Brain microvascular endothelial cell (primary cell): ENCODE results near the gene LTF.
"Not testable (repeated sequence)": the region's sequence is repeated elsewhere in the genome, so short reads cannot be mapped to it uniquely, and the experiment has no call there.

Experiments used
- DNase-seq: peaks from one replicate; pipeline ENCODE4 v3.0.0-alpha.2; 2020
- H3K27ac ChIP-seq: fragments of 250-450 bp; sonication (Bioruptor Pico); 2 replicates; pipeline ENCODE4 v1.5.1; 2020; ENCODE audit warnings: mild to moderate bottlenecking, moderate library complexity
- H3K27me3 ChIP-seq: fragments of 250-450 bp; sonication (Bioruptor Pico); replicated peaks from 2 replicates; pipeline ENCODE4 v1.5.1; 2020; ENCODE audit warnings: mild to moderate bottlenecking
- H3K36me3 ChIP-seq: fragments of 250-450 bp; sonication (Bioruptor Pico); replicated peaks from 2 replicates; pipeline ENCODE4 v1.5.1; 2020; ENCODE audit warnings: mild to moderate bottlenecking
- H3K4me3 ChIP-seq: 2 replicates; pipeline ENCODE4 v1.5.1; 2011; ENCODE audit warnings: low read depth, mild to moderate bottlenecking, control low read depth, low read length, moderate library complexity
- in situ Hi-C: cut with HindIII; loops from 2 replicates; pipeline ENCODE4 v1.10.0; 2017; ENCODE audit warnings: low sequenced_read_pairs, low pct_ligation_motif_present
- TF ChIP-seq, protein P1 (sequence below): IDR thresholded peaks from 2 replicates; pipeline ENCODE4 v1.5.1; 2011; ENCODE audit warnings: low read depth, mild to moderate bottlenecking, moderate library complexity, low read length, control low read depth, inconsistent platforms; ENCODE audit errors: missing control alignments

LTF gene

DNA sequence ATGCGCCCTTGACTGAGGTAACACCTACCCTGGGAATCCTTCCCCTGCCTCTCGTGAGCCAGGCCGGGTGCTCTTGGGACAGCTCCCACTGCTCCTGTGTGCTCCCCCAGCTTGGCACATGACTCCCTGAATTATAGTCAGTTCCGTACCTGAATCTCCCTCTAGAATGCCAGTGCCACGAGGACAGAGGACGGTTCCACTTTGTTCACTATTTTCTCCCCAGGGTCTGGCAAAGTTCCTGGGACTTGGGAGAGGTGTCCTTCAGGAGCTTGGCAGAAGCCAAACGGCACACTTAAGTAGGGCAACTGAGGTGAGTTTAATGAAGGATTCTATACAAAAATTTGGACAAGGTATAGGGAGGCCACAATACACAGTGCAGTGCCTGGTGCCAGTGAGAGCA lies 67.6 kb downstream of the LTF start:
- no peak for DNase-seq
- no peaks in the 10 kb centered on the region for H3K27me3 ChIP-seq
- H3K36me3 ChIP-seq, result no peaks in the 10 kb centered on the region
- TF ChIP-seq, protein P1, sequence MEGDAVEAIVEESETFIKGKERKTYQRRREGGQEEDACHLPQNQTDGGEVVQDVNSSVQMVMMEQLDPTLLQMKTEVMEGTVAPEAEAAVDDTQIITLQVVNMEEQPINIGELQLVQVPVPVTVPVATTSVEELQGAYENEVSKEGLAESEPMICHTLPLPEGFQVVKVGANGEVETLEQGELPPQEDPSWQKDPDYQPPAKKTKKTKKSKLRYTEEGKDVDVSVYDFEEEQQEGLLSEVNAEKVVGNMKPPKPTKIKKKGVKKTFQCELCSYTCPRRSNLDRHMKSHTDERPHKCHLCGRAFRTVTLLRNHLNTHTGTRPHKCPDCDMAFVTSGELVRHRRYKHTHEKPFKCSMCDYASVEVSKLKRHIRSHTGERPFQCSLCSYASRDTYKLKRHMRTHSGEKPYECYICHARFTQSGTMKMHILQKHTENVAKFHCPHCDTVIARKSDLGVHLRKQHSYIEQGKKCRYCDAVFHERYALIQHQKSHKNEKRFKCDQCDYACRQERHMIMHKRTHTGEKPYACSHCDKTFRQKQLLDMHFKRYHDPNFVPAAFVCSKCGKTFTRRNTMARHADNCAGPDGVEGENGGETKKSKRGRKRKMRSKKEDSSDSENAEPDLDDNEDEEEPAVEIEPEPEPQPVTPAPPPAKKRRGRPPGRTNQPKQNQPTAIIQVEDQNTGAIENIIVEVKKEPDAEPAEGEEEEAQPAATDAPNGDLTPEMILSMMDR, result no peak
- in situ Hi-C loops, result no loop called here
- H3K4me3 ChIP-seq, result no peak overlapping the region
- no peak overlapping the region for H3K27ac ChIP-seq

DNA sequence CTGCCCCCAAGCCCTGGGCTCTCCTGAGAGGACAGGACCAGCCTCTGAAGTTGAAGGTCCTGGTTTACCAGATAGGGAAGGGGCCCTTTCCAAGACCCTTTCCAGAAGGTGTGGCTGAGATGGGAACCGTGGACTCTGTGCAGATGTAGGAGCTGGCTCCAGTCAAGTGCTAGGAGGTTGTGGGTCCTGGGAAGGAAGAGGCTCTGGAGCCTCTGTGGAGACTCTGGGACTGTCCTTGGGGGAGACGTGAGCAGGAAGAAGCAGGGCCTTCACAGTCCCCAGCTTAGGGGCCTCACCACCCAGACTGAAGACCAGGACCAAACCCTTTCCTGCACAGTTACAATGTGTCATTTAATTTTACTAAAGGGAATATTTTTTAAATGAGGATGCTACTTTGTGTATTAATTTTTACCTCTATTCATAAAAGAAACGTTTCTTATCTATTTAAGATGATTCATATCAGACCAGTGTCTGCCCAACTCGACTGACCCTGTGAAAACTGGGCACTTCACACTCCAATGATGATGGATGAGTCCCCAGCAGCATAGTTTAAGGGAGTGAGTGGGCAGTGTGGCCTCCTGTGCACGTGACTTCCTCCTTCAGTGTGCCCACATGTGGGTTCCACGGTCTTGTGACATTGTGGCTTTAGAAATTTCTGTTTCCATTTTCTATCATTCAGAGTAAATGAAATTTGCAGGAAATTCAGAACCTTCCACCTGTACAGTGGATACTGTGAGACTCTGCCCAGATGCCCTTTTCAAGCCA lies 68.8 kb downstream of the LTF start:
- DNase-seq, result no peak

DNA sequence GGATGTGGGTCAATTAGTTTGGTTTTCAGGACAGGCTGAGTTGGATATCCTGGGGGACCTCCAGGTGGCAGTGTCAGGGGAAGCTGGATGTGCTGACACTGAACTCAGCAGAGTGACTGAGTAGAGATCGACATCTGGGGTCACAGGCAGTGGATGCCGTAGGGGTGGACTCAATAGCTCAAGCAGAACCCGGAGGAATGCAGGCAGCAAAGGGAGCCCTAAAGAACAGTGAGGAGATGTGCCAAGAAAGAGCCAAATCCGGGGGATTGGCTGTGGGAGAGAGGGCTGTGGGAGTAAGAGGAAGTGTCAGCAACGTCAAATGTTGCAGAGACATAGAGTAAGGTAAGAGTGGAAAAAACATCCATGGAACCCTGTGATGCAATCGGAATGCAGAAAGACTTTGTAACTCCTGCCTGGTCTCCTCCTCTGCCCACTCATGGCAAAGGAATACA lies 69.5 kb downstream of the LTF start:
- H3K27me3 ChIP-seq, result no peaks in the 10 kb centered on the region
- no peak overlapping the region for H3K4me3 ChIP-seq
- H3K36me3 ChIP-seq, result no peaks in the 10 kb centered on the region
- TF ChIP-seq, protein P1, result peak; percentile 48
- no peak for DNase-seq
- in situ Hi-C loops, result no loop called here
- H3K27ac ChIP-seq, result no peak overlapping the region

More for the DNA sequence above, 68.8 kb downstream of the LTF start:
- Histone ChIP-seq H3K4me3 (no peak overlapping the region), H3K36me3 (no peaks in the 10 kb centered on the region), H3K27me3 (no peaks in the 10 kb centered on the region), H3K27ac (no peak overlapping the region)
- in situ Hi-C loops, result no loop called here
- TF ChIP-seq, protein P1, result no peak

DNA sequence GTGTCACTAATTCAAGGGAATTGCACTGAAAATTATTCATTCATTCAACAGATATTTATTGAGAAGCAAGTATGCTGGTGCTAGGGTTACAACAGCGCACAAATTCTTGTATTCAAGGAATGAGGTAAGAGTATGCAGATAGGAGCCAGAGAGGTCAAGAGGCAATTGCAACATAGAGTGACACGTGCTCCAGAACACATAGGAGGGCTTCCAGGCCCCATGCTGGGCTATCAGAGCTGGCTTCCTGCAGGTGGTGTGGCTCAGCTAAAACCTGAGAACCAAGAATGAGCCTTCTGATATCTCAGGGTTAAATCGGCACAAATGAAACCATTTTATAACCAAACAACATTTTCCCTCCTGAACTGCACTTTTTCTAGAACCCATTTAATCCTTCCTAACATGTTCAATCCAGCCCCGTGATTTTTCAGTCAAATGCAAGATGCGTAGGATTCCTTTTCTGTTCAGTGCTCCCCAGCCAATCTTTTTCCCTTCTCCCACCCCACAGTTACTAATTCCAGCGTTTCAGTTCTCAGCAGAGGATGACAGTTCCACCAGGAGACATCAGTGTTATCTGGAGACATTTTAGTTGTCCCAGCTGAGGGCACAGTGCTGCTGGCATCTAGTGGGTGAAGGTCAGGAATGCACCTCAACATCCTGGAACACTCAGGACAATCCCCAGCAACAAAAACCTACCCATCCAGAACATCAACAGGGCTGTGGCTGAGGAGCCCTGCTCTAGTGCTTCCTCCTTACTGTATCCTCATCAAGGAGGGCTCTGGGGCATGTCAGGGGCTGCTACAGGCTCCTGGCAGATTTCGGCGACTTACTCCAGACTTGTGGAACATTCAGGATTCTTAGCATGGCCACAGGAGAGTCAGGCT lies 70.9 kb downstream of the LTF start:
- no peak for DNase-seq
- in situ Hi-C loops, result no loop called here
- H3K36me3 ChIP-seq, result no peaks in the 10 kb centered on the region
- H3K27me3 ChIP-seq, result no peaks in the 10 kb centered on the region
- TF ChIP-seq, protein P1, result no peak
- H3K4me3 ChIP-seq, result no peak overlapping the region
- no peak overlapping the region for H3K27ac ChIP-seq

DNA sequence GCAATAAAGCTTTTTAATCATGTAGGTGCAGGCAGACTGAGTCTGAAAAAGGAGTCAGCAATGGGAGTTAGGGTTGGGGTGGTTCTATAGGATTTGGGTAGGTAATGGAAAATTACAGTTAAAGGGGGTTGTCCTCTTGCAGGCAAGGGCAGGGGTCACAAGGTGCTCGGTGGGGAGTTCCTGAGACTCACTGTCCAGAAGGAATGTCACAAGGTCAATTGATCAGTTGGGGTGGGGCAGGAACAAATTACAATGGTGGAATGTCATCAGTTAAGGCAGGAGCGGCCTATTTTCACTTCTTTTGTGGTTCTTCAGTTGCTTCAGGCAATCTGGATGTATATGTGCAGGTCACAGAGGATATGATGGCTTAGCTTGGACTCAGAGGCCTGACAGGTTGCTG lies 71.7 kb downstream of the LTF start:
- Histone ChIP-seq H3K27ac (no peak overlapping the region), H3K4me3 (no peak overlapping the region), H3K36me3 (no peaks in the 10 kb centered on the region), H3K27me3 (no peaks in the 10 kb centered on the region)
- in situ Hi-C loops, result no loop called here
- DNase-seq, result no peak
- TF ChIP-seq, protein P1, result no peak

DNA sequence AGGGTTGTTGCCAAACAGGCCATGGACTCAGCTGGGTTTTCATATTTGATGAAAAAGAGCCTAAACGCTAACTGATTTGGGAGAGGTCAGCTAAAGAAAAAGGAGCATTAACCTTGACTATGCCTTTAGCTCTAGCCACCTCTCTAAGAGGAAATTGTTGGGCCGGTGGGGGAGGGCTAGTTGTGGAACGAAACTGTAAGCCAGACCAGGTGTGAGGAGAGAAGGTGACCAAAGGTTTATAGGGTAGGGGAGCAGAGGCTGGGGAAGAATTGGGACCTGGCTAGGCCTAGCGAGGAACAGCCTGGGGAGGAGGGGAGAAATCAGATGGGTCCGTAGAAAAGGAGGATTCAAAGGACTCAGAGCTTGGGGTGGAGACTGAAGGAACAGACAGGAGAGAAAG lies 73.2 kb downstream of the LTF start:
- H3K4me3 ChIP-seq, H3K27me3 ChIP-seq, H3K27ac ChIP-seq, in situ Hi-C loops, H3K36me3 ChIP-seq, DNase-seq: not testable (repeated sequence)
